Motor neuron (in vitro differentiated cells): ENCODE data around the gene SCD5. TPM values are rescaled to one million over a fixed set of nuclear protein-coding genes. Genes with fewer than 3 reads are reported as not detected.

Source experiments
- ATAC-seq, 8 experiments: fragments of 200-7000 bp; cut with Tn5 transposase; replicated peaks in 6 of 8; 2 replicates each; pipeline ENCODE4 v1.8.0; 2021; ENCODE audit warnings: mild to moderate bottlenecking in 8 of 8, moderate library complexity in 8 of 8
- H3K27ac ChIP-seq, 2 donors: fragments of 250-450 bp; sonication (Bioruptor Pico); 2 replicates each; pipeline ENCODE4 v1.9.0; 2021; ENCODE audit warnings: antibody characterized with exemption in 2 of 2, mild to moderate bottlenecking in 2 of 2, moderate library complexity in 1 of 2
- H3K4me1 ChIP-seq, 2 donors: fragments of 250-450 bp; sonication (Bioruptor Pico); replicated peaks in 1 of 2; 2 replicates each; pipeline ENCODE4 v1.6.1; 2021; ENCODE audit warnings: antibody characterized with exemption in 2 of 2, mild to moderate bottlenecking in 2 of 2, moderate library complexity in 1 of 2
- H3K4me3 ChIP-seq, 5 donors: fragments of 250-450 bp; sonication (Bioruptor Pico); 2 replicates each; pipeline ENCODE4 v1.9.0; 2021; ENCODE audit warnings: antibody characterized with exemption in 5 of 5, mild to moderate bottlenecking in 5 of 5, moderate library complexity in 4 of 5
- WGBS, 10 experiments: fragments of 450-650 bp; shearing (Covaris generic); methylation state at CpG; one replicate each; pipeline ENCODE4 v1.0.0; 2022; 5-methylcytosine and 5-hydroxymethylcytosine counted together
- in situ Hi-C, 9 experiments: fragments of 400-800 bp; cut with MboI; loops; one replicate each; pipeline ENCODE4 v1.15.0; 2021; ENCODE audit warnings: low sequenced_read_pairs in 9 of 9, low pct_unique_long_range_greater_than_20kb in 2 of 9; ENCODE audit not compliant: unreplicated experiment in 9 of 9
- total RNA-seq, 8 experiments: library from RNA; unstranded; fragments of 300-600 nt; gene quantifications; 2 replicates each; pipeline versions ENCODE4 v1.2.3 to v1.2.4, GENCODE V29; 2022

SCD5 gene
- total RNA-seq, 8 experiments from 2014 or later, result 1.4 to 127 (median 53.0) TPM

DNA sequence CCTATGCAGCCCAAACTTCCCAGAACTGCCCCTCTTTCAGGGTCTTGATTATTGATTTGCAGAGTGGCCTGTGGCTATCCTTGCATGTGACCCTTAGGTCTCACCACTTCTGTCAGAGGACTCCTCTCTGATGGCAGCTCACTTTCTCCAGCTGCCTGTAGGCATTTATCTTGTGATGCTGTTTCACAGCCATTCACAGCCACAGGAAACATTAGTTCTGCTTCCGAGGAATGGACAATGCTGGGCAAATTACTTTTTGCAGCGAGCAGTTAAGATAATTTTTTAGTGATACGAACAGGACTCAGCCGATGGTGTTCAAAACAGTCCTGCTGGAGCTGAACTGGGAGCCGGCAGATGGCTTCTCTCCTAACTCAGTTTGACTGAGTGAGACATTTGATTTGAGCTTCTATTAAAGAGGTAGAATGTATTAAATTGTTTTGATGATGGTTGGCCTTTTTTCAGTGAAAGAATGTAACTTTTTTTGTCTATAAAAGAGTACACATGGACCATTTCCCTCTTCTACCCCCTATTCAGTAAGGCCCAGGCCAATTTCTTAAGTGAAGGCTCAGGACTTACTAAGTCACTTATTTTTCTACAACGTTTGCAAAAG, 178.4 kb downstream of the SCD5 start:
- Histone ChIP-seq H3K4me3 (no peak overlapping the region), H3K4me1 (peaks cover 10 to 34% of the 10 kb centered on the region in 2 donors), H3K27ac (no peak overlapping the region)
- ATAC-seq, result peak in 5 of 8 experiments; percentile 19 to 45 (median 26)
- WGBS, 10 experiments, result 27 to 66% (median 49%) methylated on average over 3 to 6 of the region's 6 CpGs; no CpG with 5 or more reads in 2 of the 10 experiments
- in situ Hi-C loops, result no loop called here

DNA sequence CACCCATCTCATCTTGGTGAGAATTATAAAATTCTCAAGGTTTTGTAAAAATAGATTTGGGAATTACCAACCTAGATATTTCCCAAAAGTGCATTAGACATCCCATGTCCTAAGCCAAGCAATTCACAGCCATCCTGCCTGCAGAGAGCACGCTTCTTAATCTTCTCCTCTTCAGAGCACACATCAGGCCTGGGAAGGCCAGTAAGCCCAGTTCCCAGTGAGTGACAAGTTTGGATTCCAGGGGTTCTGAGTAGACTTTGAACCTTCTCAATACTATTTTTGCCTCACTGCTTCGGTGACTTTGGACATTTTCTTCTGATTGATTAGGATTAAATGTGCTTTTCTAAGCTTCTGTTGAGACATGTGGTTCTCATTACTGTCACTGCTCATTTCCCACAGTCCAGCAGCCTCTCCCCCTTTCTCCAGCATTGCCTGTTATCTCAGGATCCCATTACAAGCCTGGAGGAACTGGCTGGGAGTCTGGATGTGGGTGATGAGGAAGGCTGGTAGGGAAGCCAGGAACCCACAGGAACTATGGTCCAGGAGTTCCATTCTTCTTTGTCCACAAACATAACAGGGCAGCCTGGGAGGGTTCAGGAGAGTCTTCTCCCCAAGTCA, 180.4 kb downstream of the SCD5 start:
- Histone ChIP-seq H3K27ac (no peak overlapping the region), H3K4me3 (no peak overlapping the region), H3K4me1 (peaks cover 10 to 34% of the 10 kb centered on the region in 2 donors)
- 0 to 88% (median 40%) methylated on average over 1 to 2 of the region's 2 CpGs; no CpG with 5 or more reads in 2 of the 10 experiments for WGBS, 10 experiments
- ATAC-seq, result peak in 2 of 8 experiments; percentile 32 to 86
- in situ Hi-C loops, result no loop called here

DNA sequence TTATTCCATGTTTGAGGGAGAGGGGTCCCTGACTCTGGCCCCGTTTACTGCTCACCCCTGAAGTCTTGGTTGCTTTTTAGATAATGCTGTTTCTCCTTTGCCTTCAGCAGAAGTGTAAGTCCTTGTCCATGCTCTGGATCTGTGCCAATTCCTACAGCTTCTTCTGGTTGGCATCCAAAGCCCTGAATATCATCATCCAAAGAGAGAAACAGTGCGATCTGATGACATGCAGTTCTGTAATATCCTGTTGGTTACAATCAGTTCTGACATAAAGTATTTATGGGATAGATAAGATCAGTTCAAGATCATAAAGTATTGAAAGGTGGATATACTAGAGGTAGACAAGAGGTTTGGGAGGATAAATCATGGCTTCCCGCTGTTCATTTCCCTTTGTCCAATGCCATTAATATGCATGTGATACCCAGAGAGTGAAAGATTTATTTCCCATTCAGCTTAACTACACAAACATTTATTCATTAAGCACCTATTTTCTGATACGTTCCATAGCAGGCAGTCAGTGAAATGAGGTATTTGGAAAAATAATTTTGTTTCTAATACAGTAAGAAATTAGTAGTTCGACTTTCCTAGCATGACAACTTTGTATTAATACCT, 183.7 kb downstream of the SCD5 start:
- in situ Hi-C loops, result no loop called here
- Histone ChIP-seq H3K27ac (no peak overlapping the region), H3K4me3 (no peak overlapping the region), H3K4me1 (peaks cover 17 to 34% of the 10 kb centered on the region in 2 donors)
- no peak for ATAC-seq
- WGBS, 10 experiments, result 25 to 92% (median 73%) methylated on average over 1 to 5 of the region's 5 CpGs; no CpG with 5 or more reads in 1 of the 10 experiments

DNA sequence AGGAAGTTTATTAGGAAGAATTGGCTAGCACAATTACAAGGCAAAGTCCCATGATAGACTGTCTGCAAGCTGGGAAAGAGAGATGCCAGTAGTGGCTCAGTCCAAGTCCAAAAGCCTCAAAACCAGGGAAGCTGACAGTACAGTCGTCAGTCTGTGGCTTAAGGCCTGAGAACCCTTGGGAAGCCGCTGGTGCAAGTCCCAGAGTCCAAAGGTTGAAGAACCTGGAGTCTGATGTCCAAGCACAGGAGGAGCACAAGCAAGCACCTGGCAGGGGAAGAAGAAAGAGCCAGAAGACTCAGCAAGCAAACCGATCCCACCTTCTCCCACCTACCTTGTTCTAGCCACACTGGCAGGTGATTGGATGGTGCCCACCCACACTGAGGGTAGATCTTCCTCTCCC, 185.5 kb downstream of the SCD5 start:
- Histone ChIP-seq H3K4me1 (peaks cover 13 to 17% of the 10 kb centered on the region in 2 donors), H3K27ac (no peak overlapping the region), H3K4me3 (no peak overlapping the region)
- WGBS, 10 experiments, result 0 to 93% (median 71%) methylated on average over 1 to 3 of the region's 3 CpGs; no CpG with 5 or more reads in 2 of the 10 experiments
- in situ Hi-C loops, result no loop called here
- no peak for ATAC-seq

DNA sequence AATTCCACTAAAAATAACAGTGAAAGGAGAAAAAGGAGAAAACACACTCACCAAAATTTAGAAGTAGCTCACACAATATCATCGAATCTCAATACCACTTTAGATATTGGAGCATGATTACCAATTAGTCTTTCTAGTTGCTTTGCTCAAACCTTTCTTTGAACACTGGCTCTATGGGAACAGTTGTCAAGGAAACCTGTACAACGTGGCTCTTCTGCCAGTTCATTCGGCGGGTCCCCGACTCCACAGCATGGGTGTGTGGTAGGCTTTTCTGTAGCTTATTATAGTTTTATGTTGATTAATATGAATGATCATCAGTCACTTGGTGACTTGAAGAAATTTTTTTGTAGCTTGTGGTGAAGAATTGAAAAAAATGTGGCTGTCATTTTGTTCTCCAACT, 186.6 kb downstream of the SCD5 start:
- no peak overlapping the region for H3K27ac ChIP-seq
- in situ Hi-C loops, result no loop called here
- peaks cover 13 to 16% of the 10 kb centered on the region in 2 donors for H3K4me1 ChIP-seq
- peak in 5 of 8 experiments; percentile 89 to 95 (median 90) for ATAC-seq
- H3K4me3 ChIP-seq, result no peak overlapping the region
- 0 to 67% (median 39%) methylated on average over 1 to 5 of the region's 5 CpGs; no CpG with 5 or more reads in 1 of the 10 experiments for WGBS, 10 experiments

DNA sequence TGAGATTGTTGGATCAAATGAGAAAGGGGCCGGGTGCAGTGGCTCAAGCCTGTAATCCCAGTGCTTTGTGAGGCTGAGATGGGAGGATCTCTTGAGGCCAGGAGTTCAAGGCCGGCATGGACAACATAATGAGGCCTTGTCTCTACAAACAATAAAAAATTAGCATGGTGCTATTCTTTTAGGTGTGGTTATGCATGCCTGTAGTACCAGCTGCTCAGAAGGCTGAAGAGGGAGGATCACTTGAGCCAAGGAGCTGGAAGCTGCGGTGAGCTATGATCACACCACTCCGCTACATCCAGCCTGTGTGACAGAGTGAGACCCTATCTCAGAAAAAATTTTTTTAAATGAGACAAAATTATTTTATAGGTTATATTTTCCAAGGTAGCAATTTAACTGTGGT, 187.1 kb downstream of the SCD5 start:
- ATAC-seq, result peak in 7 of 8 experiments; percentile 54 to 83 (median 75)
- in situ Hi-C loops, result no loop called here
- Histone ChIP-seq H3K4me1 (peaks cover 13 to 16% of the 10 kb centered on the region in 2 donors), H3K4me3 (no peak overlapping the region), H3K27ac (peak overlapping the region in 1 of 2 donors; percentile 4)
- 44 to 100% (median 75%) methylated on average over 2 to 4 of the region's 4 CpGs; no CpG with 5 or more reads in 5 of the 10 experiments for WGBS, 10 experiments

DNA sequence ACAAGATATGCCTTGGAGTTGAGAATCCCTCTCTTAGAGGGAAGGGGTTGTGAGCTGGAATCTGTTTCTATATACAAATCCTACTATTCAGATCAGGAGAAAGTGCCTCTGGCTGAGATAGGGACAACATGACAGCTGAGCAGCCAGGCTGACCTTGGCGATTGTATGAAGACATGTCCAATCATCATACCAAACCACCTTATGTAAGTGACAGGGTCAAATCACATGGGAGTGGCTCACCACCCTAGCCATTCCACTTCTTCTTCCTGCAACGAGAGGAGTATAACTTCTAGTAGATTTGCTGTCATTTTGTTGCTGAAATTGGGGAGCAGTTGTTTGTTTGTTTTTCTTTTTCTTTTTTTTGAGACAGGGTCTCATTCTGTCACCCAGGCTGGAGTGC, 188.6 kb downstream of the SCD5 start:
- ATAC-seq, result no peak
- in situ Hi-C loops, result no loop called here
- peaks cover 13 to 16% of the 10 kb centered on the region in 2 donors for H3K4me1 ChIP-seq
- H3K4me3 ChIP-seq, result no peak overlapping the region
- no peak overlapping the region for H3K27ac ChIP-seq
- 29 to 100% (median 83%) methylated on average over 1 to 2 of the region's 2 CpGs; no CpG with 5 or more reads in 5 of the 10 experiments for WGBS, 10 experiments

DNA sequence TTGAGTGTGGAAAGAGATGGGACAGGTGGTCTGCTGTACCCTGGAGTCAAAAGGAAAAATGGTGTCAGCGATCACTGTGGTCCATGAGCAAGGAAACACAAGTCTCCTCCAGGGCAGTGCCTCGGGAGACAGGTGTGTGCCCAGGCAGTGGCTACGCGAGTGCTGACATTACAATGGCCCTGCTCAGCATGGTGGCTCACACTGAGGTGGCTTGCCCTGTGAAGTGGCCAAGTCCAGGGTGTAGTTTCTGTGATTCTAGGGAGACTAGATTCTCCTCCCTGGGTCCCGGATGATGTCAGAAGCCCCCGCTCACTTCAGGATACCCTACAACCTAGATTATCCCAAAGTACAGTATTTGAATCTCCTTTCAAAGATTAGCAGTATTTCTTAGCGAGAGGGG, 192.0 kb downstream of the SCD5 start:
- WGBS, 10 experiments, result 73 to 100% (median 97%) methylated on average over 1 to 6 of the region's 7 CpGs; no CpG with 5 or more reads in 4 of the 10 experiments
- Histone ChIP-seq H3K4me1 (peaks cover 4 to 5% of the 10 kb centered on the region in 2 donors), H3K27ac (no peak overlapping the region), H3K4me3 (no peak overlapping the region)
- no peak for ATAC-seq
- in situ Hi-C loops, result no loop called here

DNA sequence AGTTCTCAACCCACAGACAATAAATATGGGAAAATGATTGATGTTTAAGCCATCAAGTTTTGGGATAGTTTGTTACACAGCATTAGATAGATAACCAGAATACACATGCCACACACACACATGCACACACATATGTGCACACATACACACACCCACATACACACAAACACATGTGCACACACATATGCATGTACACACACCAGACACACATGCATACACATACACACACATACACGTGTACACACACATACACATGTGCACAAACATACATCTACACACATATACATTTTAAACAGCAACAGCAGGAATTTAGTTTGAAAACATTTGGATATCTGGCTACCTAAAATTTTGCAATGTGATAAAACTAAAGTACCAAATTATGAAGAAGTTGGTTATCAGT, 194.1 kb downstream of the SCD5 start:
- no peak overlapping the region for H3K4me3 ChIP-seq
- ATAC-seq, result no peak
- H3K4me1 ChIP-seq, result no peaks in the 10 kb centered on the region
- in situ Hi-C loops, result no loop called here
- no peak overlapping the region for H3K27ac ChIP-seq
- 60% methylated on average over 1 of the region's 1 CpG; no CpG with 5 or more reads in 9 of the 10 experiments for WGBS, 10 experiments

DNA sequence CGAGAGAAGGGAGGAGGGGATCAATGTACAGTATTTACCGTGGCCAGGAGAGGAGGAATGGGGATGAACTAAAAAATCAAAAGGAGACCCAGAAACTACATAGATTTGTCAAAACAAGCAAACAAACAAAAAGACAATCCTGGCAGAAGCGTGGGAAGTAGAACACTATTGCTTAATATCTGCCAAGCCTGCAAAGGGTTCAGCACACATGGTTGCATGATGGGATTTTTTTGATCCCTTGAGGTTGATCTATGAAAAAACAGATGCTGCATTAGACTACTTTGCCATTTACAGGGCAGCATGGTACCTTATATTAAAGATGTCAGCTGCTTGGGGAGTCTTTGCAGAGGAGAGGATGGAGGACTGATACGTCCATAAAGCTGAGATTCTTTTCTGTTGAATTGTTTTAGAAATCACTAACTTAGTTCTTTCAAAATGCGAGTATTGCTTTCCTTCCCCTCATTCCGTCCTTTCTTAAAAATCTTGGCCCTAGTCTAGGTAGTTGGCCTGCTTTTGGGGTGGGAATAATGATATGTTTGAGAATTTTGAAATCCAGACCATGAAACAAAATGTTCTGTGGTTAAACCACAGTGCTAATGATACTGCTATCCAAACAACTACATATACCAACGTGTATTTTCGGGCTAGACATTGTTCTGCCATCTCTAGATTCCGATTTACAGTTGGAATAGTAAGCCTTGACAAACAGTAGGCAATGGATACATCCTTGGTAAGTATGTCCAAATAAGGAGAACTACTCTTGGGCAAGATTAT, 197.2 kb downstream of the SCD5 start:
- Histone ChIP-seq H3K4me3 (no peak overlapping the region), H3K27ac (no peak overlapping the region), H3K4me1 (no peaks in the 10 kb centered on the region)
- in situ Hi-C loops, result no loop called here
- 19 to 97% (median 74%) methylated on average over 1 to 8 of the region's 9 CpGs for WGBS, 10 experiments
- no peak for ATAC-seq

DNA sequence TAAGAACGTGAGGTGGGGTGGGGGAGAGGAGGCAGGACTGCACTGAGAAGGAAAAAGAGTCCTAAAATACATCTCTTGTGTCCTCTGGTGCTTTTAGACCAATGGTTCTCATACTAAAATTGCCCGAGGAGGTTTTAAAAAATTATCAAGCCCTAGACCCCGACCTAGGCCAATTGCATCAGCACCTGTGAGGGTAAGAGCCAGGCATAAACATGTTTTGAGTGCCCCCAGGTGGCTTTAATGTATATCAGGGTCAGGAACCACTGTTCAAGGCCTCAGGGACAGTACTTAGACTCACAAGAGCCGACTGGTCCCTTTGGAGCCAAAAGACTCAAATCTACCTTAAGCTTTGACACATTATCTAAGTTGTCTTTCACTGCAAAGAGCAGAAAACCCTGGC, 199.3 kb downstream of the SCD5 start:
- H3K4me3 ChIP-seq, result no peak overlapping the region
- no peaks in the 10 kb centered on the region for H3K4me1 ChIP-seq
- WGBS, 10 experiments, result 0 to 86% (median 45%) methylated on average over 1 to 4 of the region's 4 CpGs; no CpG with 5 or more reads in 2 of the 10 experiments
- ATAC-seq, result no peak
- H3K27ac ChIP-seq, result no peak overlapping the region
- in situ Hi-C loops, result no loop called here

DNA sequence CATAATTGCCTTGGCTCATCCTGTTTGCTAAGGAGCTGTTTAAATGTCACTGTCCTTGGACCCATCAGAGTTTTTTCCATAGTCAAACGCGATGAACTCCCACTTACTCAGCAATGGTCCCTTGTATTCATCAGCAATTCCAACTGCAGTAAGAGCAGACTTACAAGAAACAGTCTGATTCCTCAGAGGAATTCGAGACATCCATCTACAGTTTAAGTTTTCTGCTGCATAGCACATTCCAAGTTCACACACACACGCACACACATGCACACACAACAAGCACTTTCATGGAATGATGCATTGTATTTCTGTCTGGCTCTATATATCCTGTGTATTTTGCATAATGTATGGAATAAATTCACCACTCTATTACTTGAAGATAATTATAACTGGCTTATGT, 204.1 kb downstream of the SCD5 start:
- ATAC-seq, result no peak
- Histone ChIP-seq H3K4me3 (no peak overlapping the region), H3K4me1 (no peaks in the 10 kb centered on the region), H3K27ac (no peak overlapping the region)
- in situ Hi-C loops, result no loop called here
- 46 to 90% (median 75%) methylated on average over 1 to 4 of the region's 4 CpGs; no CpG with 5 or more reads in 3 of the 10 experiments for WGBS, 10 experiments

DNA sequence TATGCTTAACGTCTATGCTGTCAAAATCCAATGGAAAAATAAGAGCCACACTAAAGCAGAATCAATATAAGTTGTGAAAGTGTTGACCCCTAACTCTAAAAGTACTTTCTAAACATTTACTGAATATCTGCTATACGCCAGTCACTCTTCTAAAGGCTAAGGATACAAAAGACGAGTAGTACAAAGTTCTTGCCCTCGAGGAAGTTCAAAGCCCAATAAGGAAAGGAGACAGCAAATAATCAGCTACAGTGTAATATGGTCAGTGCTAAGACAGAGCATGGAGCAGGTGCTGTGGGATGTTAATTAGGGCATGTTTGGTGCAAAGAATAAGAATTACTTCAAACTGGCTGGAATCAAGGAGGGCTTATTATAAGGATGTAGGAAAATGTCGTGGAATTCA, 205.2 kb downstream of the SCD5 start:
- in situ Hi-C loops, result no loop called here
- H3K4me1 ChIP-seq, result no peaks in the 10 kb centered on the region
- no peak for ATAC-seq
- H3K27ac ChIP-seq, result no peak overlapping the region
- no peak overlapping the region for H3K4me3 ChIP-seq
- 0 to 84% (median 48%) methylated on average over 2 to 5 of the region's 5 CpGs; no CpG with 5 or more reads in 2 of the 10 experiments for WGBS, 10 experiments
